Astrocyte of the hippocampus (primary cell): Measurements from ENCODE around the gene ZNF521.
"Not testable (repeated sequence)": the region's sequence is repeated elsewhere in the genome, so short reads cannot be mapped to it uniquely, and the experiment has no call there.

Experiments used
- DNase-seq: peaks from one replicate; pipeline ENCODE4 v3.0.0; 2011; ENCODE audit warnings: low read depth, low spot score

ZNF521 gene

DNA sequence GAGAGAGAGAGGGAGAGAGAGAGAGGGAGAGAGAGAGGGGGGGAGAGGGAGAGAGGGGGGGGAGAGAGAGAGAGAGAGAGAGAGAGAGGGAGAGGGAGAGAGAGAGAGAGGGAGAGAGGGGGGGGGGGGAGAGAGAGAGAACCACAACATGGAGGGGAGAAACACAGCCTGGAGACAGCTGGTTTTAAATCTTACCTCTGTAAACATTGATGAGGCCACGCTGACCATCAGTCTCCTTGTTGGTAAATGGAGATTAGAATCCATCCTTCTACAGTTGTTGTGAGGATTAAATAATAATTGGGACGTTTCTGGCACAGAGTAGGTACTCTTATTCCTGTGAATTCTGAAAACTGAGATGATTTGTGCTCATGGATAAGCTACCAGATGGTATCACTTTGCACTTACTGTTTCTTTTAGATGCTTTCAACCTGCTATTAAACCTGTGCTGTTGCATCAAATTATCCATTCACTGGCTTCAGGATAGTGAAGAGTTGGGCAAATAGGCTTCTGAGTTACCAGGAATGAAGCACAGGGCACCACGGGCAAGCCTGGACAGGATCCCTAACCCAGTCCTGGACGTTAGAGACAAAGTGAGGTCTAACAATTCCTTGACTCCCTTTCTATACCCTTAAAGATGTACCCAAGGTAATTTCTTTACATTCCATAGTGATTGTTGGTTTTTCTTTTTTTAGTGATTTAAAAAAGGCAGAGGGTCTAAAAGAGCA, 318.1 kb downstream of the ZNF521 start:
- DNase-seq = no peak

DNA sequence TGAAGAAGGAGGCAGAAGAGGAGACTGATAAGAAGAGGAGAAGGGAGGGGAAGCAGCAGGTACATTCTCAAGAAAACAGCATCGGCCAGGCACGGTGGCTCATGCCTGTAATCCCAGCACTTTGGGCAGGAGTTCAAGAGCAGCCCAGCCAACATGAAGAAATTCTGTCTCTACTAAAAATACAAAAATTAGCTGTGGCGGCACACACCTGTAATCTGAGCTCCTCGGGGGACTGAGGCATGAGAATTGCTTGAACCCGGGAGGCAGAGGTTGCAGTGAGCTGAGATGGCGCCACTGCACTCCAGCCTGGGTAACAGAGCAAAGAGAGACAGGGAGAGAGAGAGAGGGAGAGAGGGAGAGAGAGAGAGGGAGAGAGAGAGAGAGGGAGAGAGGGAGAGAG, 318.8 kb downstream of the ZNF521 start:
- DNase-seq = not testable (repeated sequence)

DNA sequence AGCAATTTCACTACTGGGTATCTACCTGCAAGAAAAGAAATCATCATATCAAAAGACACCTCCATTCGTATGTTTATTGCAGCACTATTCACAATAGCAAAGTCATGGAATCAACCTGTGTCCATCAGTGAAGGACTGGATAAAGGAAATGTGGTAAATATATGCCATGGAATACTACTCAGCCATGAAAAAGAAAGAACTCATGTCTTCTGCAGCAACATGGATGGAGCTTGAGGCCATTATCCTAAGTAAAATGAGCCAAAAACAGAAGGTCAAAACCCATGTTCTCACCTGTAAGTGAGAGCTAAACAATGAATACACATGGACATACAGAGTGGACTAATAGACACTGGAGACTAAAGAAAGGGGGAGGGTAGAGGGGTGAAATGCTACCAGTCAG, 322.2 kb downstream of the ZNF521 start:
- no peak for DNase-seq

DNA sequence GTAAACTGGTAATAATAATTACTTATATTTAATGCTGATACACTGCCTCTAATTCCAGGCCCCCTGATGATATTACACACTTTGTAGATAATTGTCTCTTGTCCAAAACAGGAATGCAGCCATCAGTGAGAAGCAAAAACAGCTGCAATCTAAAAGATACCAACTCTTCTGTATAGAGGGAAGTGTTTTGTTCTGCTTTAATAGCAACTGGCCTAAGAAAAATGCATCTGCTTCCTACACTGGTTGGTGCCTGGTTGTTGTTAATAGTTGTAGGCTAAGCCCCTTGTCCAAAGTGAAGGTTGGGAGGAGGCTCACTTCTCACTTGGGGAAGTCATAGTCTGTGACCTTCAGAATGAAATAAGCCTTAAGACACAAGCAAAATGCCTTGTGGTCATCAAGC, 332.0 kb downstream of the ZNF521 start:
- no peak for DNase-seq

DNA sequence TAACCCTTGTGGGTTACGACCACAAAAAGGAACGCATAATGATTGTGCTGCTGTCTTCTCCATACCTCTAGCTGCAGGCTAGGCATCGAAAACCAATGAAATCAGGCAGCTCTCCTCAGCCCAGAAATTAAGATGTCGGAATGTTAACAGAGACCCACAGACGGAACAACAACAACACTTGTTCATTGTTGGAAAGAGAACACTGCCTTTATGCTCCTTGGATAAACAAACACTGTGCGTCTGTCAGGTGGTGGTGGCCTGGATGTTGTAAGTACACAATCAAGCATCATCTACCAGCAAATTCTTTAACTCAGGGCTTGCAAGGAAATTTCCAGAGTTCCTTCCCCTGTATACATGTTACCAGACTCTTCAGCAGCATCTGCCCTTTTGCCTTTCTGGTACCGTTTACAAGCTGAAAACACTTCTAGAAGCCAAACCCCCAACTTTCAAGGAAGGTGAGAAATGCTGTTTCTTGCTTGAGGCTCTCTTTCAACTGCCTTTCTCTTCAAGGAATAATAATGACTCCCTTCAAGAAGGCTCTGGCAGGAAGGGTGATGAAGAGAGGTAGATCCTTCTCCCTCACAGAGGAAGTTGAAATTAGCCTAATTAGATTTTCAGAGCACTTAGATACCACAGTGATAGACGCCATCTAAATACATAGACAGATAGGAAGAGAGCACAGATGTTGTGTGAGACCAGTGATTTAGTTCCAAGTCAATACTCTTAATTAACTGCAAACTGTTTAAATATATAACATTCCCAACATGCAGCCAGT, 332.7 kb downstream of the ZNF521 start:
- peak; percentile 10 for DNase-seq

- DNase-seq = no peak
These were observed 335.3 kb downstream of the ZNF521 start for GRCh38 chr18:25016666-25017065.

- DNase-seq = no peak
These were observed 335.8 kb downstream of the ZNF521 start for GRCh38 chr18:25016181-25016580.
